Osteoblast (primary cell): ENCODE measurements around the gene WFDC6. TPM values are rescaled to one million over a fixed set of nuclear protein-coding genes. Genes with fewer than 3 reads are reported as not detected.
"Not testable (repeated sequence)": the region's sequence is repeated elsewhere in the genome, so short reads cannot be mapped to it uniquely, and the experiment has no call there.

Experiments used
- DNase-seq: peaks from one replicate; pipeline ENCODE4 v3.0.0; 2011; ENCODE audit warnings: low spot score, mixed read lengths; ENCODE audit not compliant: insufficient read length; ENCODE audit errors: missing footprints
- H2AFZ ChIP-seq: 2 replicates; pipeline ENCODE4 v1.6.0; 2011; ENCODE audit warnings: mild to moderate bottlenecking, low read length
- H3K27ac ChIP-seq: 2 replicates; pipeline ENCODE4 v1.5.1; 2011; ENCODE audit warnings: mild to moderate bottlenecking, low read depth, low read length, moderate library complexity
- H3K27me3 ChIP-seq: 2 replicates; pipeline ENCODE4 v1.6.0; 2012; ENCODE audit warnings: mild to moderate bottlenecking, control low read depth, inconsistent platforms, low read length, moderate library complexity; ENCODE audit not compliant: insufficient read depth
- H3K36me3 ChIP-seq: 2 replicates; pipeline ENCODE4 v1.5.1; 2011; ENCODE audit warnings: mild to moderate bottlenecking, low read length, control low read depth, moderate library complexity; ENCODE audit not compliant: insufficient read depth
- H3K4me1 ChIP-seq: 2 replicates; pipeline ENCODE4 v1.5.1; 2011; ENCODE audit warnings: mild to moderate bottlenecking, low read length, control low read depth, moderate library complexity; ENCODE audit not compliant: insufficient read depth
- H3K4me2 ChIP-seq: 2 replicates; pipeline ENCODE4 v1.6.0; 2011; ENCODE audit warnings: mild to moderate bottlenecking, low read length; ENCODE audit not compliant: insufficient read depth
- H3K4me3 ChIP-seq: fragments of 200-600 bp; sonication (generic); 3 replicates; pipeline ENCODE4 v1.5.1; 2012; ENCODE audit warnings: mild to moderate bottlenecking, low read length, inconsistent platforms; ENCODE audit not compliant: insufficient read depth
- H3K79me2 ChIP-seq: 2 replicates; pipeline ENCODE4 v1.6.0; 2012; ENCODE audit warnings: mild to moderate bottlenecking, low read length, control low read depth, inconsistent platforms; ENCODE audit not compliant: insufficient read depth
- H3K9me3 ChIP-seq: 2 replicates; pipeline ENCODE4 v1.5.1; 2011; ENCODE audit warnings: low read depth, low read length, control low read depth
- H4K20me1 ChIP-seq: 2 replicates; pipeline ENCODE4 v1.6.0; 2012; ENCODE audit warnings: mild to moderate bottlenecking, low read length, control low read depth; ENCODE audit not compliant: insufficient read depth
- total RNA-seq: library from RNA; depleted of rRNA; stranded (reverse); fragments of >200 nt; gene quantifications from 2 replicates; pipeline ENCODE4 v1.2.3, GENCODE V29; 2012
- TF ChIP-seq, protein P1 (sequence below): IDR thresholded peaks from 2 replicates; pipeline ENCODE4 v1.5.1; 2011; ENCODE audit warnings: mild to moderate bottlenecking, low read depth, low read length, moderate library complexity; ENCODE audit errors: extremely low read depth

Gene WFDC6
- total RNA-seq: not detected in 2 replicates

DNA sequence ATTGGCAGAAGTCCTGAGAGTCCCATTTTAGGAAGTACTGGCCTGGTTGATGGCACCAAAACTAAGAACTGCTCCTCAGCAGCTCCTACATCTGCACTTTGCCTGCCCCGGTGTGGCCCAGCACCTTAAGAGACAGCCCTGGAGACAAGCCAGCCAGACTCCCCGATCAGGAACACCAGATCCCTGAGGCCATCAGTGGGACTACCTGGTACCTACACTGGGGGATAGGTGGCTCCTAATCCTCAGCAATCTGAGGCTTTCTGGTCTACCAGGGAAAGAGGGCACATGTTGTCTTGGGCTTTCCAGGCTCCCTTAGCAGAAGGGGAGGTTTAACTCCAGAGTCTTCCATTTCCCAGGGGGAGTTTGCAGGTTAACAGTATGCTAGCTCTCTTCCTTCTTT lies at the start of gene WFDC6:
WFDC6 (minus strand) TSS at position 101 of the 400 bp plus-strand sequence; CDS start at position 26, 75 bp downstream.
- DNase-seq: no peak
- no peaks in the 10 kb centered on the region for H3K4me1 ChIP-seq
- H3K27me3 ChIP-seq: peaks cover 32% of the 10 kb centered on the region
- H2AFZ ChIP-seq: no peak within 1 kb of the TSS
- no peaks in the 10 kb centered on the region for H3K9me3 ChIP-seq
- no peaks in the 10 kb centered on the region for H4K20me1 ChIP-seq
- no peak within 1 kb of the TSS for H3K27ac ChIP-seq
- TF ChIP-seq, protein P1, sequence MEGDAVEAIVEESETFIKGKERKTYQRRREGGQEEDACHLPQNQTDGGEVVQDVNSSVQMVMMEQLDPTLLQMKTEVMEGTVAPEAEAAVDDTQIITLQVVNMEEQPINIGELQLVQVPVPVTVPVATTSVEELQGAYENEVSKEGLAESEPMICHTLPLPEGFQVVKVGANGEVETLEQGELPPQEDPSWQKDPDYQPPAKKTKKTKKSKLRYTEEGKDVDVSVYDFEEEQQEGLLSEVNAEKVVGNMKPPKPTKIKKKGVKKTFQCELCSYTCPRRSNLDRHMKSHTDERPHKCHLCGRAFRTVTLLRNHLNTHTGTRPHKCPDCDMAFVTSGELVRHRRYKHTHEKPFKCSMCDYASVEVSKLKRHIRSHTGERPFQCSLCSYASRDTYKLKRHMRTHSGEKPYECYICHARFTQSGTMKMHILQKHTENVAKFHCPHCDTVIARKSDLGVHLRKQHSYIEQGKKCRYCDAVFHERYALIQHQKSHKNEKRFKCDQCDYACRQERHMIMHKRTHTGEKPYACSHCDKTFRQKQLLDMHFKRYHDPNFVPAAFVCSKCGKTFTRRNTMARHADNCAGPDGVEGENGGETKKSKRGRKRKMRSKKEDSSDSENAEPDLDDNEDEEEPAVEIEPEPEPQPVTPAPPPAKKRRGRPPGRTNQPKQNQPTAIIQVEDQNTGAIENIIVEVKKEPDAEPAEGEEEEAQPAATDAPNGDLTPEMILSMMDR: no peak
- H3K4me2 ChIP-seq: no peak within 1 kb of the TSS
- no peaks in the 10 kb centered on the region for H3K36me3 ChIP-seq
- H3K79me2 ChIP-seq: no peaks in the 10 kb centered on the region
- no peak within 1 kb of the TSS for H3K4me3 ChIP-seq

DNA sequence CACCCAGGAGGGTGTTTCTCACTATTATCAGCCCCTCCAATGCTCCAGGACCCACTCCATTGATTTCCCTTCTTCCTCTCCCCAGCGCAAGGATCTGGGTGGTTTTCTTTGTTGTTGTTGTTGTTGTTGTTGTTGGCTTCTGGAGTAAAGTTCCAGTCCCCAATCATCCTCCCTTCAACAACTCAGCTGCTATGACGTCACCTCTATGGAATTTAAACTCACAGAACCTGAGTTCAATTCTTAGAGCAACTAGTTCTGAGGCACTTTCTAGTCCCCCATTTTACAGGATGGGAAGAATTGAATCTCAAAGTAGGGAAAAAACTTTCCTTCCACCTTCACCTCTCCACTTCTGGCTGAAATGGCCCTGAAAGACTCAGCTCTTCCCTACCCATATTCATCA lies 49.5 kb upstream of the WFDC6 start:
- Histone ChIP-seq H3K79me2 (no peaks in the 10 kb centered on the region), H3K36me3 (no peaks in the 10 kb centered on the region), H2AFZ (no peak overlapping the region), H3K27ac (no peak overlapping the region), H4K20me1 (no peaks in the 10 kb centered on the region), H3K4me3 (no peak overlapping the region), H3K4me2 (no peak overlapping the region), H3K27me3 (no peaks in the 10 kb centered on the region), H3K4me1 (no peaks in the 10 kb centered on the region), H3K9me3 (no peaks in the 10 kb centered on the region)
- no peak for DNase-seq
- TF ChIP-seq, protein P1: no peak

DNA sequence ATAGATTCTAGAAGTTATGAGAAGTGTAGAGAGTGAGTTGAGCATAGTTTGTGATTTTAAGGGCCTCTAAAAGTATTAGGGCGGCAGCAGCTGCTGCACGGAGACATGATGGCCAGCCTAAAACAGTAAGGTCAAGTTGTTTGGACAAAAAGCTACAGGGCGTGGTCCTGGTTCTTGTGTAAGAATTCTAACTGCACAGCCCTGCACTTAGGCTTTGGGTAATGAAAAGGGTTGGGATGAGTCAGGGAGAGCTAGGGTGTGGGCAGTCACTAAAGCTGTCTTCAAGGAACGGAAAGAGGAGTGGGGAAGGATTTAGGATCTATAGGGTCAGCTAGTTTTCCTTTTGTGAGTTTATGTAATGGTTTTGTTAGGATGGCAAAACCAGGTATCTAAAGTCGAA lies 46.7 kb upstream of the WFDC6 start:
- H3K9me3 ChIP-seq, H3K27me3 ChIP-seq, H3K79me2 ChIP-seq, H4K20me1 ChIP-seq, H2AFZ ChIP-seq, H3K4me3 ChIP-seq, H3K27ac ChIP-seq, H3K4me1 ChIP-seq, H3K36me3 ChIP-seq, H3K4me2 ChIP-seq, DNase-seq: not testable (repeated sequence)

DNA sequence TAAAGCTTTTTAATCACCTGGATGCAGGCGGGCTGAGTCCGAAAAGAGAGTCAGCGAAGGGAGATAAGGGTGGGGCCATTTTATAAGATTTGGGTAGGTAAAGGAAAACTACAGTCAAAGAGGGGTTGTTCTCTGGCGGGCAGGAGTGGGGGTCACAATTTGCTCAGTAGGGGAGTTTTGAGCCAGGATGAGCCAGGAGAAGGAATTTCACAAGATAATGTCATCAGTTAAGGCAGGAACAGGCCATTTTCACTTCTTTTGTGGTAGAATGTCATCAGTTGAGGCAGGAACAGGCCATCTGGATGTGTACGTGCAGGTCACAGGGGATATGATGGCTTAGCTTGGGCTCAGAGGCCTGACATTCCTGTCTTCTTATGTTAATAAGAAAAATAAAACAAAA lies 45.0 kb upstream of the WFDC6 start:
- H3K4me1 ChIP-seq, DNase-seq, H3K4me2 ChIP-seq, H2AFZ ChIP-seq, H3K9me3 ChIP-seq, H3K27ac ChIP-seq, H3K79me2 ChIP-seq, H3K4me3 ChIP-seq, H3K27me3 ChIP-seq, H4K20me1 ChIP-seq, H3K36me3 ChIP-seq: not testable (repeated sequence)

DNA sequence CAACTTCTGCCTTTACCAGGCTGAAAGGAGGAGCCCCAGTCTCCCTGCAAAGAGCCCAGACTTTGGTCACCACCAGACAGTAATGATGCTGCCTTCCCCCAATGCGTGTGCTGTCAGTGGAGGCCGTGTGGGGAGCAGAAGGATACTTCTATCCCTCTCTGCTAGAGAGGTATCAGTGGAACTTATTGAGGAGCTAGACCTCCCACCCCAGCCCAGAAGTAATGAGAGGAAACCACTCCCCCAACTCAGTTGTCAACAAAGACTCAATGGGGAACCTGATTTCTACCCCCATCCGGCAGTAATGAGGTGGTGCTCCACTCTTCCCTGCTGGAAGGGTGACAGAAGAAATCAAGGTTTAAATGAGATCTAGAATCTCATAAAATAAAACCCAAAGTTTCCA lies 44.2 kb upstream of the WFDC6 start:
- DNase-seq: no peak
- Histone ChIP-seq H3K4me1 (no peaks in the 10 kb centered on the region), H3K4me3 (no peak overlapping the region), H3K27me3 (peaks cover 9% of the 10 kb centered on the region), H4K20me1 (no peaks in the 10 kb centered on the region), H3K4me2 (no peak overlapping the region), H3K79me2 (no peaks in the 10 kb centered on the region), H3K36me3 (no peaks in the 10 kb centered on the region), H3K27ac (no peak overlapping the region), H2AFZ (no peak overlapping the region), H3K9me3 (no peaks in the 10 kb centered on the region)
- TF ChIP-seq, protein P1: no peak
